Activated CD4-positive, alpha-beta T cell treated with anti-CD3 and anti-CD28 coated beads for 36 hours (primary cell): ENCODE measurements around the gene TIAM1. TPM values are rescaled to one million over a fixed set of nuclear protein-coding genes. Genes with fewer than 3 reads are reported as not detected.

ENCODE experiments used
- ATAC-seq: fragments of 200-7000 bp; cut with Tn5 transposase; one replicate; pipeline ENCODE4 v1.10.0; 2021; ENCODE audit warnings: mild to moderate bottlenecking, moderate library complexity
- CTCF ChIA-PET: fragments of 350-600 bp; sonication (Branson Sonifier 250); formaldehyde crosslinking; loops from one replicate; lab custom pipeline; 2021; ENCODE audit warnings: antibody characterized with exemption; lab: Charles Lee
- POLR2A ChIA-PET: fragments of 350-600 bp; sonication (Branson Sonifier 250); formaldehyde crosslinking; loops from one replicate; lab custom pipeline; 2021; ENCODE audit warnings: antibody characterized with exemption, inconsistent platforms; lab: Charles Lee
- DNase-seq: peaks from one replicate; pipeline ENCODE4 v3.0.0-alpha.2; 2020
- H3K27ac Mint-ChIP-seq: one replicate; pipeline ENCODE4 v1.8.0; 2021; ENCODE audit warnings: mixed read lengths
- H3K27me3 Mint-ChIP-seq: one replicate; pipeline ENCODE4 v1.8.0; 2021; ENCODE audit warnings: mixed read lengths
- H3K36me3 Mint-ChIP-seq: one replicate; pipeline ENCODE4 v1.8.0; 2021; ENCODE audit warnings: low read depth, mixed read lengths
- H3K4me1 Mint-ChIP-seq: one replicate; pipeline ENCODE4 v1.8.0; 2021; ENCODE audit warnings: mixed read lengths
- H3K4me3 Mint-ChIP-seq: one replicate; pipeline ENCODE4 v1.8.0; 2021; ENCODE audit warnings: mild to moderate bottlenecking, moderate library complexity, mixed read lengths
- H3K9me3 Mint-ChIP-seq: one replicate; pipeline ENCODE4 v1.8.0; 2021; ENCODE audit warnings: low read depth, mixed read lengths
- intact Hi-C, 2 experiments: fragments of 100-400 bp; cut with DNase I in 1 of 2; cut with micrococcal nuclease in 1 of 2; formaldehyde crosslinking; loops; one replicate each; pipeline versions ENCODE4 v1.14.2 to v1.15.1; 2022 to 2024; cut with DNase I, micrococcal nuclease
- total RNA-seq, 2 experiments: library from RNA; stranded (reverse); gene quantifications; one replicate each; pipeline ENCODE4 v1.2.3, GENCODE V29; 2021

TIAM1 gene
- total RNA-seq, 2 experiments from 2014 or later, result 60.7 to 72.6 TPM

DNA sequence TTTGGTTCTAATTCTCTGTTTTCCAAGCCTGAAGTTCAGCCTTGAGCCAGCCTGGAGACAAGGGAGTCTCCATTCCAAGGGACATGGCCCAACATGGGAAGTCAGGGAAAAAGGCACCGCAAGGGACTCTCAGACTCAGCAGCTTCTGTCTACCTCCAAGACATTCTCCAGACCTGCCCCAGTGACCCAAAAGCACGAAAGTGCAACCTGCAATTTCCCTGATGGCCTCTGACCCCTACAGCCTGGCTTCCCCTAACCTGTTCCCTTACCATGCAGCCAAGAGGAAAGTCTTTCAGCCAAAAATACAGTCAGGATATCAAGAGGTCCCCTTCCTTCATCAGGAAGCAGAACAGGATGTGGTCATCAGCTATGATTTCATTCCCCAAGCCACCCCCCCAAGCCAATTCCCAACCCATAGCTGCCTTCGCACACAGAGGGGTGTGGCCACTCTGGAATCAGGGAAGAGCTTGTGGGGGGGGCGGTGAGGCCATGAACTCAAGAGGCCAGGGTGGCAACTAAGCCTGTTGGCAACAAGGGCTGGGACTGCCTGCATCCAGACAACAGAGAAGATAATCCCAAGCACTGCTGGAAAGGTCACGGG lies 59.2 kb downstream of the TIAM1 start:
- Mint-ChIP-seq H3K27ac (peak overlapping the region; percentile 48), H3K27me3 (no peaks in the 10 kb centered on the region), H3K9me3 (peaks cover 17% of the 10 kb centered on the region), H3K36me3 (peaks cover 20% of the 10 kb centered on the region), H3K4me1 (peaks cover 32% of the 10 kb centered on the region), H3K4me3 (no peak overlapping the region)
- CTCF ChIA-PET, result no interaction called here
- DNase-seq (no peak), ATAC-seq (no peak)
- POLR2A ChIA-PET, result no interaction called here
- intact Hi-C loops, result no loop called here

DNA sequence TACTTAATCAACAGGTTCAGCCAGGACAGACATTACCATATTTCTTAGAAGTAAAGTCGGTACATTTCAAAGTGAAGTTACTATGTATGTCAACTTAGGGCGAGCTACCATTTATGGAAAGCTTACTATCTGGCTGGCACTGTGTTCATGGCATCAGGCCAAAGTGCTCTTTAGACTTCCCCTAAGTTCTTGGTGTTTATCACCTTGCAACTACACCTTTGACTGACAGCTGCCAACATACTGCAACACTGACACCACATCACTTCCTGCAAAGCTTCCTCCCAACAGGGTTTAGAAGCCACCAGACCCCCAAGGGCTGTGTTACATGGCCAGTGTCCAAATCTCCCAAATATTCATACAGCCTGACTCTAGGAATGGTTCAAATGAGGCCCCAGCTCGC lies 61.0 kb downstream of the TIAM1 start:
- intact Hi-C loops, result no loop called here
- ChIA-PET CTCF (no interaction called here), POLR2A (no interaction called here)
- peak; percentile 79 for ATAC-seq
- DNase-seq, result peak; percentile 39
- Mint-ChIP-seq H3K27me3 (no peaks in the 10 kb centered on the region), H3K9me3 (peaks cover 10% of the 10 kb centered on the region), H3K27ac (peak overlapping the region; percentile 11), H3K36me3 (peaks cover 15% of the 10 kb centered on the region), H3K4me1 (peaks cover 35% of the 10 kb centered on the region), H3K4me3 (no peak overlapping the region)

DNA sequence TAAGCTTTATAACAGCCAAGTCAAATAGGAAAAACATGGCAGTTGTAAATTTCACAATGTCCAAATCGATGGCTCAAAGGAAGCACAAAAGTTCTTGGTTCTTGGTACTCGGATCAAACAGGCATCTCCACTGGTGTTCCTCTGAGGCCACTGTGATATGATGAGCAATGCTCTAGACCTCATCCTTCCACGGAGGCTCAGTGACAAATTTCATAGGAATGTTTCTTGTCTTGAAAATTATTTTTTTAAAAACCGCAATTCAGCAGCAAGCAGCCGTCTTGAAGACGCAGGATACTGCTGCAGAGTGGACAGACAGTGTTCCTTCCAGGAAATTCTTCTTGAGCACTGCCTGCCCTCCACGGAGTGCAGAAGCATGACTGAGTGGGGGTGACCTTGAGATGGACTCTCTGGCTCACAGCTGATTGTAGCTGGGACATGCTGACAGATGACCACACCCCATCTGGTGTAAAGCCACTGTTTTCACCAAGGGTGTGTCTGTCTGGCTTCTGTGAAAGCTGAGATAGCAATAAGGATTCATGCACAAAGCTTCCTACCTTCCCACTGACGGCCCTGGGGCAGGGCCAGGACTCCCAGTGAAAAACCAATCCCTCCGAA lies 61.9 kb downstream of the TIAM1 start:
- Mint-ChIP-seq H3K27me3 (no peaks in the 10 kb centered on the region), H3K36me3 (peaks cover 10% of the 10 kb centered on the region), H3K27ac (no peak overlapping the region), H3K4me1 (peaks cover 35% of the 10 kb centered on the region), H3K4me3 (no peak overlapping the region), H3K9me3 (peaks cover 3% of the 10 kb centered on the region)
- ChIA-PET CTCF (interaction anchor here (0.6 to 0.7 kb wide), 2 partner anchors 10 to 48 kb away, joined by 3 read pairs; no protein-coding TSS in a partner anchor), POLR2A (no interaction called here)
- no peak for DNase-seq
- no peak for ATAC-seq
- intact Hi-C loops, result no loop called here

DNA sequence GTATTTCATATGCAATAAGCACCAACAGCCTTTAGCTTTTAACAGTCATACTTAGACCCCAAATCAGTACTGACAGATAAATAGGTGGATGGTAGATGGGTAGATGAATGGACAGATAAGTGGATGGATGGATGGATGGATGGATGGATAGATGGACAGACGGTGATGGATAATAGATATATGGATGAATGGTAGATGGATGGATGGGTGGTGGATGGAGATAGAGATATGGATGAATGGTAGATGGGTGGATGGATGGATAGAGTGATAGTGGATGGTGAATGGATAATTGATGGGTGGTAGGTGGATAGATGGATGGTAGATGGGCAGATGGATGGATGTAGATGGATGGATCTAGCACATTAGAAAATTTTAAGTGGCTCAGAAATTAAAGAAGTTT lies 62.5 kb downstream of the TIAM1 start:
- Mint-ChIP-seq H3K4me3 (no peak overlapping the region), H3K4me1 (peaks cover 35% of the 10 kb centered on the region), H3K27me3 (no peaks in the 10 kb centered on the region), H3K36me3 (peaks cover 9% of the 10 kb centered on the region), H3K9me3 (peaks cover 3% of the 10 kb centered on the region), H3K27ac (no peak overlapping the region)
- DNase-seq (no peak), ATAC-seq (no peak)
- CTCF ChIA-PET, result no interaction called here
- POLR2A ChIA-PET, result no interaction called here
- intact Hi-C loops, result no loop called here

DNA sequence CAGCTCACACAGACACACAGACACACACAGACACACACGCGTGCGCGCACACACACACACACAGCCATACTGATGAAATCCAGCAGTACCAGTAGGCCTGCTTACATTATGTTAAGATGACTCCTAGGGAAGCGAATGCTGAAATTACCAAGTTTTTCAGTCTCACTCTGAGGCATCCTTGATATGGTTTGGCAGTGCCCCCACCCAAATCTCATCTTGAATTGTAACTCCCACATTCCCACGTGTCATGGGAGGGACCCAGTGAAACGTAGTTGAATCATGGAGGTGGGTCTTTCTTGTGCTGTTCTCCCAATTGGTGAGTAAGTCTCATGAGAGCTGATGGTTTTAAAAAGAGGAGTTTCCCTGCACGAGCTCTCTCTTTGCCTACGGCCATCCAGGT lies 64.1 kb downstream of the TIAM1 start:
- intact Hi-C loops, result no loop called here
- Mint-ChIP-seq H3K27me3 (no peaks in the 10 kb centered on the region), H3K36me3 (peaks cover 13% of the 10 kb centered on the region), H3K4me3 (no peak overlapping the region), H3K9me3 (peaks cover 3% of the 10 kb centered on the region), H3K4me1 (peaks cover 34% of the 10 kb centered on the region), H3K27ac (no peak overlapping the region)
- DNase-seq (no peak), ATAC-seq (peak; percentile 62)
- CTCF ChIA-PET, result interaction anchor here (0.9 to 1.2 kb wide), 3 partner anchors 14 to 279 kb away, joined by 3 to 4 read pairs (median 4); no protein-coding TSS in a partner anchor
- POLR2A ChIA-PET, result no interaction called here

DNA sequence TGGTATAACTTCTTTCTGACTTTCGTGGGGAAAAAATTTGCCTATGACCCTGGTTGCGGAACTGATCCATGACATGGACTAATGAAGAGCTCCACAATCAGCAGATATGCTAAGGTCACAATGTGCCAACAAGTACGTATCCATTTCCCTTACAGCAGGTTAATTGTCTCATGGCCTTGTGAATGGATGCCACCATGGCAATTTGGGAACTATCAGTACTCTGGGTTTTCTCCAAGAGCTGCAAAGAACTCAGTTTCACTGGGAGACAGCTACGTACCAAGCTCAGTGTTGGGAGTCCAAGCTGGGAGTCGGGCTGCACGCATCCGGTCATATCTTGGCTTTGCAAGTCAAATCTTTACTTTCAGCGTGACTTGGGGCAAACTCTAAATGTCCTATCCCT lies 64.8 kb downstream of the TIAM1 start:
- H3K9me3 Mint-ChIP-seq, result peaks cover 3% of the 10 kb centered on the region
- ChIA-PET CTCF (interaction anchor here (0.9 to 1.2 kb wide), 3 partner anchors 13 to 84 kb away, joined by 3 to 5 read pairs (median 4); no protein-coding TSS in a partner anchor), POLR2A (no interaction called here)
- no peak overlapping the region for H3K4me3 Mint-ChIP-seq
- intact Hi-C loops, result no loop called here
- H3K27ac Mint-ChIP-seq, result no peak overlapping the region
- peaks cover 31% of the 10 kb centered on the region for H3K4me1 Mint-ChIP-seq
- peaks cover 13% of the 10 kb centered on the region for H3K36me3 Mint-ChIP-seq
- ATAC-seq, result no peak
- no peaks in the 10 kb centered on the region for H3K27me3 Mint-ChIP-seq
- no peak for DNase-seq

DNA sequence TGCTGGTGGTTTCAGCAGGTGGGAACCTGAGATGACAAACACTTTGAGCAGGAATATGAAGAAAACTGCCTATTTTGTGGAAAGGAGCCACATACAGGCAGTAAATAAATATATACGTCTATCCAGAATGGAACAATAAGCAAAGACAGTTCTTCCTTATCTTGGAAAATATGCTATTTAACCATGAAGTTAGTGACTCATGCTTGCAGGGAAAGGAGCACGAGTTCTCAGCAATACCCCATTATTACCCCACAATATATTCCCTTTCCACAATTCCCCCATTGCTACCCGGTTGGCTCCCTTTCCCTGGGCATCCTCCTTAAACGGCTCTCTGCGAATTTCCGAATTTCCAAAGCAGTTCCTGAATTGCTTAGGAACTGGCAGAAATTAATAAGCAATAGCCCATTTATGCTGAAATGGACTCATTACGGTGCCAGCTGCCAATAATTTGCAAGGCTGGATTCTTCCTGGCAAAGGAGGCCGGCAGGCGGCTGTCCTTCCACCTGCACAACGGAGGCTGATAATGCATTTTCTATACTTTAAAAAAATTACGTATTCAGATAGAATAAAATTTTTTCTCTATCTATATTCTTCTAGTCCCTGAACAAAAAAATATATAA lies 65.4 kb downstream of the TIAM1 start:
- DNase-seq, result no peak
- Mint-ChIP-seq H3K4me3 (no peak overlapping the region), H3K36me3 (peaks cover 15% of the 10 kb centered on the region), H3K27me3 (no peaks in the 10 kb centered on the region), H3K4me1 (peaks cover 26% of the 10 kb centered on the region), H3K27ac (no peak overlapping the region), H3K9me3 (peaks cover 3% of the 10 kb centered on the region)
- ChIA-PET POLR2A (no interaction called here), CTCF (interaction anchor here (0.9 kb wide), 2 partner anchors 26 to 85 kb away, joined by 3 to 5 read pairs; no protein-coding TSS in a partner anchor)
- no peak for ATAC-seq
- intact Hi-C loops, result no loop called here

DNA sequence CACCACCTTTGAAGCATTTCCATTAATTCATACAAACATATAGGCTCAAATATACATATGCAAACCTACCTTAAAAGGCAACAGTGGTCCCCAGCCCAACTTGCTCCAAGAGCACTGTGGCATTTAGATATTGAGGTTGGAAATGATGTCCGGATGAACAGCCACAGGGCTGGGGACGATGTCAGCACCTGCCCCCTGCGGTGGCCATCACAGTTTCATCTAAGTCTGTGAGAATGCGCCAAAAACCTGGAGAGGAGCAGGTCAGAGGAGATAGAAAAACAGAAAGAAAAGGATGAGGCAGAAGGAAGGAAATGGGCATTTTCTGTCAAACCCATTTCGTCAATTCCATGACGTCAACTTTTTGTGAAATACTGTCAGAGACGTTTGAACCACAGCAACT lies 67.4 kb downstream of the TIAM1 start:
- ATAC-seq, result no peak
- H3K9me3 Mint-ChIP-seq, result peaks cover 5% of the 10 kb centered on the region
- intact Hi-C loops, result no loop called here
- no peaks in the 10 kb centered on the region for H3K27me3 Mint-ChIP-seq
- ChIA-PET POLR2A (no interaction called here), CTCF (interaction anchor here (1.3 kb wide), 1 partner anchor 17 kb away, joined by 3 read pairs; no protein-coding TSS in a partner anchor)
- peaks cover 16% of the 10 kb centered on the region for H3K36me3 Mint-ChIP-seq
- H3K4me3 Mint-ChIP-seq, result no peak overlapping the region
- no peak overlapping the region for H3K27ac Mint-ChIP-seq
- DNase-seq, result no peak
- H3K4me1 Mint-ChIP-seq, result peaks cover 24% of the 10 kb centered on the region

DNA sequence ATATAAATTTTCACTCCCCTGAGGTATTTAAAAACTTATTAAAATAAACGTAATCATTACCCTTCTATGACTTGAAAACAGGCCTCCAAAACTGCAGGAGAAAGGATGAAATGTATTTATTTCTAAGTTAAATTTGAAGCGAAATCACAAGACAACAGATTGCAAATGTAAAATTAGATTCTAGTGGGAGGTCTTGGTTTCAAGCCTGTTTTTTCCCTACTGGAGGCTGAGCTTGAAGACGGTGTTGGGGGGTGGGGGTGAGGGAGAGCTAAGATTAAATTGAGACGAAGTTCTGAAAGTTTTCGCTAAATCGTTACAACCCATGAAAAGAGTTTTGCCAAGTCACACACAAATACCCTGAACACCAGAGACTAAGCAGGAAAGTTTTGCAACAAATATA lies 68.2 kb downstream of the TIAM1 start:
- DNase-seq, result no peak
- intact Hi-C loops, result no loop called here
- POLR2A ChIA-PET, result no interaction called here

DNA sequence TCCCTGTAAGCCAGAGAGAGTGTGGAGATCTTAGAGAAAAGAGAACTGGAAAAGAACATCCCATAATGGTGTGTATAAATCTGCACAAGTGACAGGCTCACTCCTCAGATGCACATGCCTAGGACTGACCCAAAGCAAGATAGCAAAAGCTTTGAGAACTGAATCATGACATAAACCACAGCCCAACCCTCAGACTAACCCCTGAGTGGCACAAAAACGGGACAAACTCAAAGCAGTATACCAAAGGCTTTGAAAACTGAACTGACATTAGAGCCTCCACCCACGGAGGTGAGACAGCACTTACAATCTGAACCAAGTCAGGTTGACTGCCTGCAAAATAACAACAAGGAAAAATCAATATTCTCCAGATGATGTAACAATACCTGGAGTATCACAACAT lies 70.8 kb downstream of the TIAM1 start:
- ChIA-PET POLR2A (no interaction called here), CTCF (no interaction called here)
- H3K4me1 Mint-ChIP-seq, result peaks cover 17% of the 10 kb centered on the region
- H3K36me3 Mint-ChIP-seq, result peaks cover 17% of the 10 kb centered on the region
- peak overlapping the region; percentile 61 for H3K27ac Mint-ChIP-seq
- no peak overlapping the region for H3K4me3 Mint-ChIP-seq
- peaks cover 3% of the 10 kb centered on the region for H3K9me3 Mint-ChIP-seq
- ATAC-seq (peak; percentile 97), DNase-seq (peak; percentile 54)
- no peaks in the 10 kb centered on the region for H3K27me3 Mint-ChIP-seq
- intact Hi-C loops, result no loop called here

More for the DNA sequence above, 68.2 kb downstream of the TIAM1 start:
- Mint-ChIP-seq H3K27me3 (no peaks in the 10 kb centered on the region), H3K9me3 (peaks cover 3% of the 10 kb centered on the region), H3K27ac (no peak overlapping the region), H3K4me1 (peaks cover 22% of the 10 kb centered on the region), H3K4me3 (no peak overlapping the region), H3K36me3 (peaks cover 14% of the 10 kb centered on the region)
- CTCF ChIA-PET, result interaction anchor here (1.0 to 1.3 kb wide), 2 partner anchors 8 to 18 kb away, joined by 3 to 4 read pairs; no protein-coding TSS in a partner anchor
- ATAC-seq, result no peak

DNA sequence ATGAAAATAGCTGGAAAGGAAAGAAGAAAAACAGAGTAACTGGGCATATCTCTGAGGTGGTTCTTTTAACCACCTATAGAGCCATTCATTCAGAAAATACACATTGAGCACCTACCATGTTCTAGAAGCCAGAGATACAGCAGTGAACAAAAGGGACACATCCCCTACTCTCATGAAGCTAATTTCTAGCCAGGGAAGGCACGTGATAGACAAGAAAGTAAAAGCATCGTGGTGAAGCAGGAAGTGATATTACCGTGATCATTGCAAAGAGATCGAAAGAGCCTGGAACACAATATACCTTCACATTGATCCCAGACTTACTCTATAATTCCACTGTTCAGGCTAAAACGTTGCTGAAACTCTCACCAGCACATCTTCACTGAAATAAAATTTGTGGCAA lies 76.0 kb downstream of the TIAM1 start:
- intact Hi-C loops, result no loop called here
- ChIA-PET CTCF (no interaction called here), POLR2A (no interaction called here)
- H3K27ac Mint-ChIP-seq, result peak overlapping the region; percentile 59
- H3K36me3 Mint-ChIP-seq, result peaks cover 39% of the 10 kb centered on the region
- H3K4me1 Mint-ChIP-seq, result peaks cover 31% of the 10 kb centered on the region
- no peaks in the 10 kb centered on the region for H3K27me3 Mint-ChIP-seq
- H3K9me3 Mint-ChIP-seq, result no peaks in the 10 kb centered on the region
- DNase-seq (no peak), ATAC-seq (peak; percentile 53)
- peak overlapping the region; percentile 0 for H3K4me3 Mint-ChIP-seq
